ENCODE data around the gene OPA3. TPM values are rescaled to one million over a fixed set of nuclear protein-coding genes. Genes with fewer than 3 reads are reported as not detected.

OPA3 gene
- total RNA-seq, 1 donor from 2014 or later, result 12.3 TPM

GRCh38 chr19:45592366-45592765, 7.8 kb upstream of the OPA3 start:
- Histone ChIP-seq H3K36me3 (ENCODE audit: control insufficient read depth, insufficient read depth, low read length) (no peaks in the 10 kb centered on the region), H3K27me3 (ENCODE audit: control insufficient read depth, insufficient read depth, low read length) (peaks cover 11% of the 10 kb centered on the region), H3K4me3 (ENCODE audit: low read depth, low read length) (no peak overlapping the region)
- TF ChIP-seq CTCF (IDR thresholded peaks at IDR 0.05; ENCODE audit: insufficient read depth, low read length, poor library complexity, severe bottlenecking), result no peak
- no peak for DNase-seq (ENCODE audit: low read depth)

GRCh38 chr19:45591638-45592005, 7.0 kb upstream of the OPA3 start:
- H3K27me3 ChIP-seq (ENCODE audit: control insufficient read depth, insufficient read depth, low read length), result peaks cover 7% of the 10 kb centered on the region
- no peaks in the 10 kb centered on the region for H3K36me3 ChIP-seq (ENCODE audit: control insufficient read depth, insufficient read depth, low read length)
- H3K4me3 ChIP-seq (ENCODE audit: low read depth, low read length), result no peak overlapping the region
- no peak for TF ChIP-seq CTCF (IDR thresholded peaks at IDR 0.05; ENCODE audit: insufficient read depth, low read length, poor library complexity, severe bottlenecking)
- DNase-seq (ENCODE audit: low read depth), result no peak

GRCh38 chr19:45591004-45591637, 6.5 kb upstream of the OPA3 start:
- TF ChIP-seq CTCF (IDR thresholded peaks at IDR 0.05; ENCODE audit: insufficient read depth, low read length, poor library complexity, severe bottlenecking), result peak; percentile 59
- Histone ChIP-seq H3K4me3 (ENCODE audit: low read depth, low read length) (no peak overlapping the region), H3K36me3 (ENCODE audit: control insufficient read depth, insufficient read depth, low read length) (no peaks in the 10 kb centered on the region), H3K27me3 (ENCODE audit: control insufficient read depth, insufficient read depth, low read length) (peaks cover 7% of the 10 kb centered on the region)
- no peak for DNase-seq (ENCODE audit: low read depth)

- Histone ChIP-seq H3K27me3 (ENCODE audit: control insufficient read depth, insufficient read depth, low read length) (peaks cover 5% of the 10 kb centered on the region), H3K36me3 (ENCODE audit: control insufficient read depth, insufficient read depth, low read length) (no peaks in the 10 kb centered on the region), H3K4me3 (ENCODE audit: low read depth, low read length) (no peak overlapping the region)
- TF ChIP-seq CTCF (IDR thresholded peaks at IDR 0.05; ENCODE audit: insufficient read depth, low read length, poor library complexity, severe bottlenecking), result no peak
- DNase-seq (ENCODE audit: low read depth), result no peak
Observed at GRCh38 chr19:45590300-45591003, 5.8 kb upstream of the OPA3 start.

GRCh38 chr19:45589768-45590167, 5.2 kb upstream of the OPA3 start:
- peaks cover 5% of the 10 kb centered on the region for H3K27me3 ChIP-seq (ENCODE audit: control insufficient read depth, insufficient read depth, low read length)
- H3K4me3 ChIP-seq (ENCODE audit: low read depth, low read length), result no peak overlapping the region
- no peak for TF ChIP-seq CTCF (IDR thresholded peaks at IDR 0.05; ENCODE audit: insufficient read depth, low read length, poor library complexity, severe bottlenecking)
- DNase-seq (ENCODE audit: low read depth), result no peak
- H3K36me3 ChIP-seq (ENCODE audit: control insufficient read depth, insufficient read depth, low read length), result no peaks in the 10 kb centered on the region

GRCh38 chr19:45587873-45588272, 3.3 kb upstream of the OPA3 start:
- no peak for TF ChIP-seq CTCF (IDR thresholded peaks at IDR 0.05; ENCODE audit: insufficient read depth, low read length, poor library complexity, severe bottlenecking)
- H3K36me3 ChIP-seq (ENCODE audit: control insufficient read depth, insufficient read depth, low read length), result no peaks in the 10 kb centered on the region
- no peak overlapping the region for H3K4me3 ChIP-seq (ENCODE audit: low read depth, low read length)
- no peak for DNase-seq (ENCODE audit: low read depth)
- H3K27me3 ChIP-seq (ENCODE audit: control insufficient read depth, insufficient read depth, low read length), result peaks cover 5% of the 10 kb centered on the region
